ENCODE measurements around the gene TMC7.
"Not testable (repeated sequence)": the region's sequence is repeated elsewhere in the genome, so short reads cannot be mapped to it uniquely, and the experiment has no call there.

The TMC7 gene

GRCh38 chr16:18975109-18975508, 8.6 kb upstream of the TMC7 start:
- no peak for FAIRE-seq
- no peak for DNase-seq (ENCODE audit: low spot score)

GRCh38 chr16:18979936-18980335, 3.8 kb upstream of the TMC7 start:
- no peak for FAIRE-seq
- no peak for DNase-seq (ENCODE audit: low spot score)

GRCh38 chr16:18984435-18985005, 786 bp downstream of the TMC7 start:
- FAIRE-seq (no peak), DNase-seq (ENCODE audit: low spot score) (no peak)

- not testable (repeated sequence) for DNase-seq (ENCODE audit: low spot score); FAIRE-seq
Observed at GRCh38 chr16:18985256-18985655, 1.5 kb downstream of the TMC7 start.

- not testable (repeated sequence) for FAIRE-seq; DNase-seq (ENCODE audit: low spot score)
Observed at GRCh38 chr16:18991731-18992130, 8.0 kb downstream of the TMC7 start.

GRCh38 chr16:18993531-18993930, 9.8 kb downstream of the TMC7 start:
- FAIRE-seq; DNase-seq (ENCODE audit: low spot score): not testable (repeated sequence)

- FAIRE-seq; DNase-seq (ENCODE audit: low spot score): not testable (repeated sequence)
Observed at GRCh38 chr16:18994181-18994580, 10.4 kb downstream of the TMC7 start.

- DNase-seq (ENCODE audit: low spot score); FAIRE-seq: not testable (repeated sequence)
Observed at GRCh38 chr16:18995406-18995805, 11.7 kb downstream of the TMC7 start.

GRCh38 chr16:18996536-18996935, 12.8 kb downstream of the TMC7 start:
- DNase-seq (ENCODE audit: low spot score); FAIRE-seq: not testable (repeated sequence)

GRCh38 chr16:18997001-18997400, 13.3 kb downstream of the TMC7 start:
- DNase-seq (ENCODE audit: low spot score) = not testable (repeated sequence)

GRCh38 chr16:18999045-18999393, 15.3 kb downstream of the TMC7 start:
- FAIRE-seq (no peak), DNase-seq (ENCODE audit: low spot score) (no peak)

More at GRCh38 chr16:18997001-18997400, 13.3 kb downstream of the TMC7 start:
- not testable (repeated sequence) for FAIRE-seq

GRCh38 chr16:19001788-19002187, 18.1 kb downstream of the TMC7 start:
- FAIRE-seq = no peak
- peak; percentile 59 for DNase-seq (ENCODE audit: low spot score)

GRCh38 chr16:19003935-19004334, 20.2 kb downstream of the TMC7 start:
- no peak for FAIRE-seq
- no peak for DNase-seq (ENCODE audit: low spot score)

- peak; percentile 31 for DNase-seq (ENCODE audit: low spot score)
- FAIRE-seq = no peak
Observed at GRCh38 chr16:19005561-19006445, 22.1 kb downstream of the TMC7 start.

- FAIRE-seq (no peak), DNase-seq (ENCODE audit: low spot score) (no peak)
Observed at GRCh38 chr16:19006446-19007315, 22.9 kb downstream of the TMC7 start.

- peak; percentile 10 for DNase-seq (ENCODE audit: low spot score)
- FAIRE-seq = no peak
Observed at GRCh38 chr16:19008245-19009169, 24.8 kb downstream of the TMC7 start.

- FAIRE-seq (no peak), DNase-seq (ENCODE audit: low spot score) (no peak)
Observed at GRCh38 chr16:19011169-19011731, 27.5 kb downstream of the TMC7 start.

- FAIRE-seq (no peak), DNase-seq (ENCODE audit: low spot score) (no peak)
Observed at GRCh38 chr16:19014461-19014860, 30.7 kb downstream of the TMC7 start.

- FAIRE-seq (no peak), DNase-seq (ENCODE audit: low spot score) (no peak)
Observed at GRCh38 chr16:19017179-19017578, 33.4 kb downstream of the TMC7 start.

- FAIRE-seq (no peak), DNase-seq (ENCODE audit: low spot score) (no peak)
Observed at GRCh38 chr16:19020689-19021088, 37.0 kb downstream of the TMC7 start.

Measured in urothelium cell line (cell line).